Neural cell (in vitro differentiated cells): ENCODE data around the gene ITGA3. TPM values are rescaled to one million over a fixed set of nuclear protein-coding genes. Genes with fewer than 3 reads are reported as not detected.

Experiments
- H2AFZ ChIP-seq: fragments of 200-600, 300-800 bp; sonication (generic), shearing (Covaris generic); 2 replicates; pipeline ENCODE4 v1.6.0; 2014; ENCODE audit warnings: low read depth, mild to moderate bottlenecking, antibody characterized with exemption, low read length, moderate library complexity
- H3F3A ChIP-seq: fragments of 200-600 bp; shearing (Covaris generic); 2 replicates; pipeline ENCODE4 v1.6.1; 2016; ENCODE audit warnings: mild to moderate bottlenecking, moderate library complexity, mixed read lengths, antibody characterized with exemption, low read length; ENCODE audit not compliant: insufficient read depth, poor library complexity, severe bottlenecking
- H3K27ac ChIP-seq: fragments of 200-600, 300-800 bp; sonication (generic), shearing (Covaris generic); 2 replicates; pipeline ENCODE4 v1.5.1; 2014; ENCODE audit warnings: mild to moderate bottlenecking, low read length, moderate library complexity
- H3K27me3 ChIP-seq: fragments of 300-800, 200-600 bp; sonication (generic), shearing (Covaris generic); 2 replicates; pipeline ENCODE4 v1.6.0; 2014; ENCODE audit warnings: mild to moderate bottlenecking, low read depth, low read length, moderate library complexity; ENCODE audit not compliant: insufficient read depth
- H3K36me3 ChIP-seq: fragments of 300-800, 200-600 bp; sonication (generic), shearing (Covaris generic); 2 replicates; pipeline ENCODE4 v1.5.1; 2014; ENCODE audit warnings: mild to moderate bottlenecking, antibody characterized with exemption, low read length, moderate library complexity; ENCODE audit not compliant: insufficient read depth
- H3K4me2 ChIP-seq: fragments of 300-800, 200-600 bp; sonication (generic), shearing (Covaris generic); 2 replicates; pipeline ENCODE4 v1.6.0; 2014; ENCODE audit warnings: mild to moderate bottlenecking, low read length
- H3K4me3 ChIP-seq: fragments of 300-800, 200-600 bp; sonication (generic), shearing (Covaris generic); 2 replicates; pipeline ENCODE4 v1.5.1; 2014; ENCODE audit warnings: mild to moderate bottlenecking, low read length, moderate library complexity
- H3K79me2 ChIP-seq: fragments of 200-600 bp; shearing (Covaris generic); replicated peaks from 2 replicates; pipeline ENCODE4 v1.6.0; 2014; ENCODE audit warnings: mild to moderate bottlenecking, low read length, moderate library complexity; ENCODE audit not compliant: insufficient read depth
- H3K9ac ChIP-seq: fragments of 300-800, 200-600 bp; sonication (generic), shearing (Covaris generic); 2 replicates; pipeline ENCODE4 v1.6.1; 2016; ENCODE audit warnings: mild to moderate bottlenecking, low read length, mixed read lengths
- H3K9me2 ChIP-seq: fragments of 200-600 bp; shearing (Covaris generic); 2 replicates; pipeline ENCODE4 v1.6.1; 2016; ENCODE audit warnings: mild to moderate bottlenecking, low read length, mixed read lengths; ENCODE audit not compliant: insufficient read depth
- H3K9me3 ChIP-seq: fragments of 200-600, 300-800 bp; sonication (generic), shearing (Covaris generic); 2 replicates; pipeline ENCODE4 v1.6.1; 2016; ENCODE audit warnings: mild to moderate bottlenecking, mixed run types, low read length, moderate library complexity, mixed read lengths
- H4K20me1 ChIP-seq: fragments of 200-600 bp; shearing (Covaris generic); 2 replicates; pipeline ENCODE4 v1.6.1; 2016; ENCODE audit warnings: mild to moderate bottlenecking, mixed run types; ENCODE audit not compliant: insufficient read depth
- EZH2 ChIP-seq: fragments of 200-600, 300-800 bp; shearing (Covaris generic), sonication (generic); IDR thresholded peaks from 2 replicates; pipeline ENCODE4 v1.6.1; 2014; ENCODE audit warnings: antibody characterized with exemption, low read length, borderline replicate concordance, mild to moderate bottlenecking; ENCODE audit not compliant: insufficient read depth, poor library complexity, severe bottlenecking
- MXI1 ChIP-seq: fragments of 450-650 bp; conservative IDR thresholded peaks from 2 replicates; pipeline ENCODE4 v1.6.1; 2014; ENCODE audit warnings: antibody characterized with exemption, mild to moderate bottlenecking; ENCODE audit not compliant: poor library complexity, severe bottlenecking
- POLR2AphosphoS5 ChIP-seq: IDR thresholded peaks from 2 replicates; pipeline ENCODE4 v1.6.1; 2012
- polyA plus RNA-seq: library from polyadenylated mRNA; depleted of rRNA; stranded (reverse); fragments of >200 nt; gene quantifications from 2 replicates; pipeline ENCODE4 v1.2.3, GENCODE V29; 2014
- TF ChIP-seq, protein P1 (sequence below): fragments of 450-650 bp; IDR thresholded peaks from 2 replicates; pipeline ENCODE4 v1.5.1; 2014; ENCODE audit warnings: antibody characterized with exemption, mild to moderate bottlenecking, moderate library complexity; ENCODE audit not compliant: poor library complexity, severe bottlenecking
- TF ChIP-seq, protein P2 (sequence below): IDR thresholded peaks from 2 replicates; pipeline ENCODE4 v1.6.1; 2012; ENCODE audit warnings: borderline replicate concordance

Gene ITGA3
- polyA plus RNA-seq, 1 donor from 2014 or later: 33.0 TPM

DNA sequence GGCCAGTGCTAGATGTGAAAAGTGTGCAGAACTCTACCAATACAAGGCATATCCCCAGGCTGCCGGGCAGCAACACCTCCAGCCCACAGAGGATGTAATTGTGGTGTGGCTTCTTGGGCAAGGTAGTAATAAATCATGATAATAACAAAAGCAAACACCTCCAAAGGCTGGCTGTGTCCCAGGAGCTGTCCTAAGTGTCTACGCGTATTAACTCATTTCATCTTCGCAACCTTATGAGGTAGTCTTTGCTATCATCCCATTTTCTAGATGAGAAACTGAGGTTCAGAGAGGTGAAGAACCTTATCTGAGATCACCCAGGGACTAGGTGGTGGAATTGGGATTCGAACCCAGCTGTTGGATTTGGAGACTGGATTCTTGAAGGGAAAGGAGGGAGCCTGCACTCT, 44.6 kb downstream of the ITGA3 start:
- H4K20me1 ChIP-seq: no peaks in the 10 kb centered on the region
- H3K9me3 ChIP-seq: no peaks in the 10 kb centered on the region
- no peak overlapping the region for H2AFZ ChIP-seq
- peak overlapping the region; percentile 58 for H3K9ac ChIP-seq
- no peaks in the 10 kb centered on the region for H3K36me3 ChIP-seq
- peak overlapping the region; percentile 63 for H3K27ac ChIP-seq
- peak overlapping the region; percentile 48 for H3K4me3 ChIP-seq
- H3K27me3 ChIP-seq: no peaks in the 10 kb centered on the region
- peaks cover 8% of the 10 kb centered on the region for H3K79me2 ChIP-seq
- no peaks in the 10 kb centered on the region for H3F3A ChIP-seq
- TF ChIP-seq, protein P1, sequence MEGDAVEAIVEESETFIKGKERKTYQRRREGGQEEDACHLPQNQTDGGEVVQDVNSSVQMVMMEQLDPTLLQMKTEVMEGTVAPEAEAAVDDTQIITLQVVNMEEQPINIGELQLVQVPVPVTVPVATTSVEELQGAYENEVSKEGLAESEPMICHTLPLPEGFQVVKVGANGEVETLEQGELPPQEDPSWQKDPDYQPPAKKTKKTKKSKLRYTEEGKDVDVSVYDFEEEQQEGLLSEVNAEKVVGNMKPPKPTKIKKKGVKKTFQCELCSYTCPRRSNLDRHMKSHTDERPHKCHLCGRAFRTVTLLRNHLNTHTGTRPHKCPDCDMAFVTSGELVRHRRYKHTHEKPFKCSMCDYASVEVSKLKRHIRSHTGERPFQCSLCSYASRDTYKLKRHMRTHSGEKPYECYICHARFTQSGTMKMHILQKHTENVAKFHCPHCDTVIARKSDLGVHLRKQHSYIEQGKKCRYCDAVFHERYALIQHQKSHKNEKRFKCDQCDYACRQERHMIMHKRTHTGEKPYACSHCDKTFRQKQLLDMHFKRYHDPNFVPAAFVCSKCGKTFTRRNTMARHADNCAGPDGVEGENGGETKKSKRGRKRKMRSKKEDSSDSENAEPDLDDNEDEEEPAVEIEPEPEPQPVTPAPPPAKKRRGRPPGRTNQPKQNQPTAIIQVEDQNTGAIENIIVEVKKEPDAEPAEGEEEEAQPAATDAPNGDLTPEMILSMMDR: no peak
- no peak for TF ChIP-seq MXI1
- no peak for TF ChIP-seq EZH2
- H3K4me2 ChIP-seq: no peak overlapping the region
- H3K9me2 ChIP-seq: no peaks in the 10 kb centered on the region

DNA sequence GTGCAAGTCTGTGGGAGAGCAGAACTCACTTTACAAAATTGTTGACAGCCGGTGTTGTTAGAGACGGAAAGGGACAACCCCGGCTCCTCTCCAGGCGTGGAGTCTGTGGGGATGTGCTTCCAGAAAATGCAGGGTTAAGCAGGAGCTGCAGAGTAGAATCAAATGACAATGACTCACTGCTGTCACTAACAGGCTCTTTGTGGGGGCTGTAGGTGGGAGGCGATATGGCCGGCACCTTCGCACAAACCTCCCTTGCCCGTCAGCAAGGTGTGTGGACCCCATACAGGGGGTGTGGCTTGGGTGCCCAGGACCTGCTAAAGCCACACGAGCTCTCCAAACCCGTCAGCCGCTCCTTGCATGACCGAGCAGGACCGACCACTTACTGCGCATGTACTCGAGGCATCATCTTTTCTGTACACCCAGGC, 45.0 kb downstream of the ITGA3 start:
- Histone ChIP-seq H3K9me2 (no peaks in the 10 kb centered on the region), H2AFZ (no peak overlapping the region), H3K4me3 (peak overlapping the region; percentile 48), H3K79me2 (peaks cover 3% of the 10 kb centered on the region), H3K9ac (peak overlapping the region; percentile 58), H3F3A (no peaks in the 10 kb centered on the region), H3K36me3 (no peaks in the 10 kb centered on the region), H4K20me1 (no peaks in the 10 kb centered on the region), H3K27ac (peak overlapping the region; percentile 63), H3K27me3 (no peaks in the 10 kb centered on the region), H3K9me3 (no peaks in the 10 kb centered on the region), H3K4me2 (no peak overlapping the region)
- TF ChIP-seq, protein P1: no peak
- TF ChIP-seq, protein P2, sequence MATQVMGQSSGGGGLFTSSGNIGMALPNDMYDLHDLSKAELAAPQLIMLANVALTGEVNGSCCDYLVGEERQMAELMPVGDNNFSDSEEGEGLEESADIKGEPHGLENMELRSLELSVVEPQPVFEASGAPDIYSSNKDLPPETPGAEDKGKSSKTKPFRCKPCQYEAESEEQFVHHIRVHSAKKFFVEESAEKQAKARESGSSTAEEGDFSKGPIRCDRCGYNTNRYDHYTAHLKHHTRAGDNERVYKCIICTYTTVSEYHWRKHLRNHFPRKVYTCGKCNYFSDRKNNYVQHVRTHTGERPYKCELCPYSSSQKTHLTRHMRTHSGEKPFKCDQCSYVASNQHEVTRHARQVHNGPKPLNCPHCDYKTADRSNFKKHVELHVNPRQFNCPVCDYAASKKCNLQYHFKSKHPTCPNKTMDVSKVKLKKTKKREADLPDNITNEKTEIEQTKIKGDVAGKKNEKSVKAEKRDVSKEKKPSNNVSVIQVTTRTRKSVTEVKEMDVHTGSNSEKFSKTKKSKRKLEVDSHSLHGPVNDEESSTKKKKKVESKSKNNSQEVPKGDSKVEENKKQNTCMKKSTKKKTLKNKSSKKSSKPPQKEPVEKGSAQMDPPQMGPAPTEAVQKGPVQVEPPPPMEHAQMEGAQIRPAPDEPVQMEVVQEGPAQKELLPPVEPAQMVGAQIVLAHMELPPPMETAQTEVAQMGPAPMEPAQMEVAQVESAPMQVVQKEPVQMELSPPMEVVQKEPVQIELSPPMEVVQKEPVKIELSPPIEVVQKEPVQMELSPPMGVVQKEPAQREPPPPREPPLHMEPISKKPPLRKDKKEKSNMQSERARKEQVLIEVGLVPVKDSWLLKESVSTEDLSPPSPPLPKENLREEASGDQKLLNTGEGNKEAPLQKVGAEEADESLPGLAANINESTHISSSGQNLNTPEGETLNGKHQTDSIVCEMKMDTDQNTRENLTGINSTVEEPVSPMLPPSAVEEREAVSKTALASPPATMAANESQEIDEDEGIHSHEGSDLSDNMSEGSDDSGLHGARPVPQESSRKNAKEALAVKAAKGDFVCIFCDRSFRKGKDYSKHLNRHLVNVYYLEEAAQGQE: no peak
- TF ChIP-seq EZH2: no peak
- peak; percentile 35 for TF ChIP-seq POLR2AphosphoS5
